ENCODE measurements around the gene SMOC2.

Gene SMOC2

GRCh38 chr6:168638468-168639271, 197.7 kb downstream of the SMOC2 start:
- H3K4me3 ChIP-seq (replicated peaks; ENCODE audit: low read depth, low read length): no peak overlapping the region
- no peak for DNase-seq (ENCODE audit: low read depth)
- no peak for TF ChIP-seq CTCF (IDR thresholded peaks at IDR 0.05; ENCODE audit: low read length, missing control alignments)

- no peak overlapping the region for H3K4me3 ChIP-seq (replicated peaks; ENCODE audit: low read depth, low read length)
- no peak for DNase-seq (ENCODE audit: low read depth)
- TF ChIP-seq CTCF (IDR thresholded peaks at IDR 0.05; ENCODE audit: low read length, missing control alignments): no peak
These were observed 199.2 kb downstream of the SMOC2 start for GRCh38 chr6:168640181-168640580.

GRCh38 chr6:168640768-168641167, 199.8 kb downstream of the SMOC2 start:
- TF ChIP-seq CTCF (IDR thresholded peaks at IDR 0.05; ENCODE audit: low read length, missing control alignments): no peak
- peak; percentile 1 for DNase-seq (ENCODE audit: low read depth)
- no peak overlapping the region for H3K4me3 ChIP-seq (replicated peaks; ENCODE audit: low read depth, low read length)

GRCh38 chr6:168641446-168641845, 200.5 kb downstream of the SMOC2 start:
- DNase-seq (ENCODE audit: low read depth): no peak
- TF ChIP-seq CTCF (IDR thresholded peaks at IDR 0.05; ENCODE audit: low read length, missing control alignments): no peak
- no peak overlapping the region for H3K4me3 ChIP-seq (replicated peaks; ENCODE audit: low read depth, low read length)

GRCh38 chr6:168643401-168643800, 202.4 kb downstream of the SMOC2 start:
- H3K4me3 ChIP-seq (replicated peaks; ENCODE audit: low read depth, low read length): no peak overlapping the region

GRCh38 chr6:168645326-168645725, 204.3 kb downstream of the SMOC2 start:
- TF ChIP-seq CTCF (IDR thresholded peaks at IDR 0.05; ENCODE audit: low read length, missing control alignments): no peak
- no peak overlapping the region for H3K4me3 ChIP-seq (replicated peaks; ENCODE audit: low read depth, low read length)
- DNase-seq (ENCODE audit: low read depth): no peak

More at GRCh38 chr6:168643401-168643800, 202.4 kb downstream of the SMOC2 start:
- no peak for TF ChIP-seq CTCF (IDR thresholded peaks at IDR 0.05; ENCODE audit: low read length, missing control alignments)
- no peak for DNase-seq (ENCODE audit: low read depth)

GRCh38 chr6:168647271-168647670, 206.3 kb downstream of the SMOC2 start:
- TF ChIP-seq CTCF (IDR thresholded peaks at IDR 0.05; ENCODE audit: low read length, missing control alignments): no peak
- DNase-seq (ENCODE audit: low read depth): no peak
- no peak overlapping the region for H3K4me3 ChIP-seq (replicated peaks; ENCODE audit: low read depth, low read length)

All from fibroblast of pulmonary artery (primary cell).